ENCODE results near the gene HUWE1. TPM values are rescaled to one million over a fixed set of nuclear protein-coding genes. Genes with fewer than 3 reads are reported as not detected.

Gene HUWE1
- total RNA-seq, 2 experiments from 2014 or later: 116 to 269 TPM

DNA sequence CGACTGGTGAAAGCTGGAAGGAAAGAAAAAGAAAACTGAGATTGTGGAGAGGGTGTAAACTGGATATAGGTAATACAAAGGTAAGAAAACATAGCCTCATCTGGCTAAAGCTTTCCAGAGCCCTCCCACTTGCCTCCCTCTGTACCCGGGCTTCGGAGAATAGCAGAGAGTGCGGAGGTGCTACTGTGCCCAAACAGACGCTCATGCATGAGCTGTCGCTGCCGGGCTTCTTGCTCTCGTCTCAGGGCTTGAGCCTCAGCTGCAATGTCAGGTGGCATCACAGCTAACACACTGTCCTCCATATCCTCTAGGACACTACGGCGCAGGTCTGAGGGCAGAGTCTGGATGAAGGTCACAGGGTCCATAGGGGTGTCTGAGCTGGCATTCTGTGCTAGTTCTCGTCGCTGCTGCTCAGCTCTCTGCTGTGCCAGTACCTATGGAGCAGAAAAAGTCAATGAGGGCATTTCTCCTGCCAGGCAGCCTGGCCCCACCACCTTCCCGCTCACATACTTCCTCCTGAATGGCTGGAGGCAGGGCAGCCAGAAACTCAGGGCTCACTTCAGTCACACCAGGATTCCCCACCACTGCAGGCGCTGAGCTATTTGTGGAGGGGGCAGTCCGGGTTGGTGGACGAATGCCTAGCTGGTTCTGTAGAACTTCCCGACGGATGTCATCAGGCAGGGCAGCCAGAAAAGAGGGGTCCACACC is 135.6 kb downstream of the HUWE1 start:
- H3K4me2 ChIP-seq (ENCODE audit: low read length): no peak overlapping the region
- TF ChIP-seq EZH2phosphoT487 (IDR thresholded peaks at IDR 0.05; ENCODE audit: borderline replicate concordance, low read depth, low read length) (no peak), CTCF (conservative IDR thresholded peaks at IDR 0.05; ENCODE audit: low read length) (no peak)
- POLR2A ChIA-PET: no interaction called here
- H3K9me2 ChIP-seq (ENCODE audit: insufficient read depth, low read length): no peaks in the 10 kb centered on the region
- no peak overlapping the region for H3K4me3 ChIP-seq (ENCODE audit: low read depth, low read length, poor library complexity, severe bottlenecking)
- intact Hi-C loops (cut with micrococcal nuclease; ENCODE audit: unreplicated experiment): no loop called here
- no peak for DNase-seq (ENCODE audit: low spot score)
- H2AFZ ChIP-seq (ENCODE audit: low read length): no peak overlapping the region
- H3K9me3 ChIP-seq (ENCODE audit: low read length): no peaks in the 10 kb centered on the region
- peaks cover 89% of the 10 kb centered on the region for H3K36me3 ChIP-seq (ENCODE audit: insufficient read depth, low read length)
- H4K20me1 ChIP-seq (ENCODE audit: insufficient read depth, low read length): no peaks in the 10 kb centered on the region
- BruUV-seq (replicated peaks): TSS peak; percentile 33
- no peaks in the 10 kb centered on the region for H3K79me2 ChIP-seq (ENCODE audit: insufficient read depth, low read depth, low read length)
- H3K27ac ChIP-seq (ENCODE audit: low read depth, low read length, poor library complexity, severe bottlenecking): no peak overlapping the region
- H3K4me1 ChIP-seq (ENCODE audit: insufficient read depth, low read length, poor library complexity, severe bottlenecking): no peaks in the 10 kb centered on the region
- CTCF ChIA-PET (ENCODE audit: unreplicated experiment): no interaction called here

DNA sequence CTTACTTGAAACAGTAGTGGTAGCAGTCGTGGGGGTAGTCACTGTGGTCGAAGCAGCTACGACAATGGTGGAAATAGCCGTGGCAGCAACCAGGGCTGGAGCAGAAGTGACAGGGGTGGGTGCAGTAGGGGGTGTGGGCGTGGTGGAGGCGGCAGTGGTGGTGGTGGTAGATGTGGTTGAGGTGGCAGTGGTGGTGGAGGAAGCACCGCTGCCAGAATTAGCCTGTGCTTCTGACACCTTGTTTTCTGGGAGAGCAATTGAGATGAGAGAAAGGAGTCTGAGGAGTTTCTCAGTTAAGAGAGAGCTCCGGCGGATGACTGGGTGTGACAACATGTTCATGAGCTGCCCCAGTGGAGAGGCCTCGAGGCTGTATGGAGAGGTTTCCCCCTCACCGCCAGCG is 138.9 kb downstream of the HUWE1 start:
- Histone ChIP-seq H3K9me3 (ENCODE audit: low read length) (no peaks in the 10 kb centered on the region), H3K9me2 (ENCODE audit: insufficient read depth, low read length) (no peaks in the 10 kb centered on the region), H3K4me3 (ENCODE audit: low read depth, low read length, poor library complexity, severe bottlenecking) (no peak overlapping the region), H3K27ac (ENCODE audit: low read depth, low read length, poor library complexity, severe bottlenecking) (no peak overlapping the region), H3K36me3 (ENCODE audit: insufficient read depth, low read length) (peaks cover 99% of the 10 kb centered on the region), H2AFZ (ENCODE audit: low read length) (no peak overlapping the region), H3K79me2 (ENCODE audit: insufficient read depth, low read depth, low read length) (no peaks in the 10 kb centered on the region), H3K4me2 (ENCODE audit: low read length) (no peak overlapping the region), H4K20me1 (ENCODE audit: insufficient read depth, low read length) (no peaks in the 10 kb centered on the region), H3K4me1 (ENCODE audit: insufficient read depth, low read length, poor library complexity, severe bottlenecking) (no peaks in the 10 kb centered on the region)
- TF ChIP-seq EZH2phosphoT487 (IDR thresholded peaks at IDR 0.05; ENCODE audit: borderline replicate concordance, low read depth, low read length): no peak
- TF ChIP-seq CTCF (conservative IDR thresholded peaks at IDR 0.05; ENCODE audit: low read length): no peak
- intact Hi-C loops (cut with micrococcal nuclease; ENCODE audit: unreplicated experiment): no loop called here
- ChIA-PET POLR2A (no interaction called here), CTCF (ENCODE audit: unreplicated experiment) (no interaction called here)
- no peak for DNase-seq (ENCODE audit: low spot score)
- BruUV-seq (replicated peaks): TSS peak; percentile 48

- intact Hi-C loops (cut with micrococcal nuclease; ENCODE audit: unreplicated experiment): no loop called here
- DNase-seq (ENCODE audit: low spot score): no peak
- ChIA-PET POLR2A (no interaction called here), CTCF (ENCODE audit: unreplicated experiment) (no interaction called here)
- BruUV-seq (replicated peaks): no TSS peak
- H3K27ac ChIP-seq (ENCODE audit: low read depth, low read length, poor library complexity, severe bottlenecking): no peak overlapping the region
- H3K79me2 ChIP-seq (ENCODE audit: insufficient read depth, low read depth, low read length): no peaks in the 10 kb centered on the region
- H3K9me3 ChIP-seq (ENCODE audit: low read length): no peaks in the 10 kb centered on the region
- H4K20me1 ChIP-seq (ENCODE audit: insufficient read depth, low read length): no peaks in the 10 kb centered on the region
- peaks cover 97% of the 10 kb centered on the region for H3K36me3 ChIP-seq (ENCODE audit: insufficient read depth, low read length)
- H3K4me2 ChIP-seq (ENCODE audit: low read length): no peak overlapping the region
- H3K9me2 ChIP-seq (ENCODE audit: insufficient read depth, low read length): no peaks in the 10 kb centered on the region
- H3K4me1 ChIP-seq (ENCODE audit: insufficient read depth, low read length, poor library complexity, severe bottlenecking): no peaks in the 10 kb centered on the region
- TF ChIP-seq CTCF (conservative IDR thresholded peaks at IDR 0.05; ENCODE audit: low read length) (no peak), EZH2phosphoT487 (IDR thresholded peaks at IDR 0.05; ENCODE audit: borderline replicate concordance, low read depth, low read length) (no peak)
- no peak overlapping the region for H3K4me3 ChIP-seq (ENCODE audit: low read depth, low read length, poor library complexity, severe bottlenecking)
- H2AFZ ChIP-seq (ENCODE audit: low read length): no peak overlapping the region
These were observed 141.6 kb downstream of the HUWE1 start for GRCh38 chrX:53544936-53545335.
